Measurements from ENCODE around the gene ITGAE.

DNA sequence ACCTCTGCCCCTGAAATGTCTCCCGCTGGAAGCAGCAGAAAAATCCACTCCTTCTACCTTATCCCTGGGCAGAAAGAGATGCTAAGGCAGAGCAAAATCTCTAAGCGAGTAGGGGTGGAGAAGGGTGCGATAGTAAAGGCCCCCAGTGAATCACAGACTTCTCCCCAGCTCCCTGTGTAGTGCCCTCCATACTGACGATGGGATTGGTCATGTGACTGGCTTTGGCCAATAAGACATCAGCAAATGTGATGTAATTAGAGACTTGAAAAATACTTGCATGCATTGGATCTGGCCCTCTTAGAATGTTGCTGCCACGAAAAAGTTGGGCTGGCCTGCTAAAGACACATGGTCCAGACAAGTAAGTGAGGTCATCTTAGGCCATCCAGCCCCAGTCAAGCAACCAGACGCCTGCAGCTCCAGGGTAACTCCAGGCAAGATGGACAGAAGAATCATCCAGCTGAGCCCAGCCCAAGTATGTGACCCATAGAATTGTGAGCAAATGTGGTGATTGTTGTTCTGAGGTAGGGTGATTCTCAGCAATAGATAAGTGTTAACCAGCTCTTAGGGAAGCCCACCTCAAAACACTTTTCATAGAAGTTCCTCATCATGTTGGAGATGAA is 41.3 kb downstream of the ITGAE start:
- TF ChIP-seq EZH2 (IDR thresholded peaks at IDR 0.05; ENCODE audit: insufficient read depth, poor library complexity, severe bottlenecking) (no peak), EZH2phosphoT487 (IDR thresholded peaks at IDR 0.05; ENCODE audit: insufficient read depth, low read depth) (no peak)
